ENCODE data around the gene PSMG3. TPM values are rescaled to one million over a fixed set of nuclear protein-coding genes. Genes with fewer than 3 reads are reported as not detected.

Gene PSMG3
- polyA plus RNA-seq, 1 experiment: 31.1 TPM

DNA sequence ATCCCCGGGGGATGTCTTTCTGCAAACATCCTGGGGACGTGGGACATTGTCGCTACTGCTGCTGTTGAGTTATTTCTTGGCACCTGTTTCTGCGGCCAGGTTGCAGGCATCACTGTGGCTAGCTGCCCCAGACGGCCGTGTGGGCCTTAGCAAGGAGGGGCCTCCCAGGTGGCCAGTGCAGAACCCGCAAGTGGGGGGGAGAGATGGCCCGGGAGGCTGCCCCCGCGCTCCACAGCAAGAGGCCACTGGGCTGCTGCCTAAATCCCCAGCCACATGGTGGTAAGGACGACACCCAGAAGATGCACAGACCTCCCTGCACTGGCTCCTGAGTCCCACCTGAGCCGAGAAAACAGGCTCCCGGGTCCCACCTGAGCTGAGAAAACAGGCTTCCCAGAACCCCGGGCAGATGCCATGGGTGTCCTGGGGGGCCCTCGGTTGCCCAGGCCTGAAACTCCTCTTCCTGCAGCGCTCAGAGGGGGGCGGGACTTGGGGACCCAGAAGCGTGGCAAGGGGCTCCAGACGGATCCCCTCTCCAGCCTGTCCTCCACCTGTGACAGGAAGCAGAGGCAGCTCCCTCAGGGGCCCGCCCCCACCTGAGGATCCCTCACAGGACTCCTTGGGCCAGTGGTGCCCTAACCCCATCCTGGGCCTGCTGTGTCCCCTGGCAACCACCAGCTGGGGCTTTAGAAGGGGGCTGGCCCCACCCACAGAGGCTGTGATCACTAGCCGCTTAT is 40.3 kb downstream of the PSMG3 start:
- no peaks in the 10 kb centered on the region; the same call in 1 of the 2 replicates for H3K9me3 ChIP-seq (ENCODE audit: control insufficient read depth, insufficient read depth, low read length)
- ChIA-PET POLR2A (no interaction called here), CTCF (no interaction called here)
- no peak overlapping the region for H3K4me3 ChIP-seq (ENCODE audit: low read depth, low read length)
- TF ChIP-seq, protein P1, sequence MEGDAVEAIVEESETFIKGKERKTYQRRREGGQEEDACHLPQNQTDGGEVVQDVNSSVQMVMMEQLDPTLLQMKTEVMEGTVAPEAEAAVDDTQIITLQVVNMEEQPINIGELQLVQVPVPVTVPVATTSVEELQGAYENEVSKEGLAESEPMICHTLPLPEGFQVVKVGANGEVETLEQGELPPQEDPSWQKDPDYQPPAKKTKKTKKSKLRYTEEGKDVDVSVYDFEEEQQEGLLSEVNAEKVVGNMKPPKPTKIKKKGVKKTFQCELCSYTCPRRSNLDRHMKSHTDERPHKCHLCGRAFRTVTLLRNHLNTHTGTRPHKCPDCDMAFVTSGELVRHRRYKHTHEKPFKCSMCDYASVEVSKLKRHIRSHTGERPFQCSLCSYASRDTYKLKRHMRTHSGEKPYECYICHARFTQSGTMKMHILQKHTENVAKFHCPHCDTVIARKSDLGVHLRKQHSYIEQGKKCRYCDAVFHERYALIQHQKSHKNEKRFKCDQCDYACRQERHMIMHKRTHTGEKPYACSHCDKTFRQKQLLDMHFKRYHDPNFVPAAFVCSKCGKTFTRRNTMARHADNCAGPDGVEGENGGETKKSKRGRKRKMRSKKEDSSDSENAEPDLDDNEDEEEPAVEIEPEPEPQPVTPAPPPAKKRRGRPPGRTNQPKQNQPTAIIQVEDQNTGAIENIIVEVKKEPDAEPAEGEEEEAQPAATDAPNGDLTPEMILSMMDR (IDR thresholded peaks at IDR 0.05; ENCODE audit: low read depth, low read length): no peak
- no peak for DNase-seq (ENCODE audit: low read depth, low spot score)
- no peak overlapping the region for H3K27ac ChIP-seq (ENCODE audit: low read depth, low read length)
- H3K27me3 ChIP-seq (ENCODE audit: control insufficient read depth, insufficient read depth, low read length): no peaks in the 10 kb centered on the region

DNA sequence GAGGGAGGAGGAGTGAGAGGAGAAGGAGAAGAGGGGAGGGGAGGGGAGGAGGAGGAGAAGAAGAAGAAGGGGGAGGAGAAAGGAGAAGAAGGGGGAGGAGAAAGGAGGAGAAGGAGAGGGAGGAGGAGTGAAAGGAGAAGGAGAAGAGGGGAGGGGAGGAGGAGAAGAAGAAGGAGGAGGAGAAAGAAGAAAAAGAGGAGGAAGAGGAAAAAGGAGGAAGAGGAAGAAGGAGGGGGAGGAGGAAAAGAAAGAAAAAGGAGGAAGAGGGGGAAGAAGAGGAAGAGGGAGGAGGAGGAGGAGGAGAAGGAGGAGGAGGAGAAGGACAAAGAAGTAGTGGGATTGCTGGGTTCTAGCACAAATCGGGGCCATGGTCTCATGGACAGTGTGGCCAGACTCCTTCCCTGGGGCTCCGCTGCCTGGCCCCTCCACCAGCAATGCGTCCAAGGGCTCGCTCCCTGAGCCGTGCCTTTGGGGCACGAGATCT is 43.5 kb downstream of the PSMG3 start:
- Histone ChIP-seq H3K9me3 (ENCODE audit: control insufficient read depth, insufficient read depth, low read length) (no peaks in the 10 kb centered on the region; the same call in 1 of the 2 replicates), H3K27me3 (ENCODE audit: control insufficient read depth, insufficient read depth, low read length) (peaks cover 3% of the 10 kb centered on the region), H3K27ac (ENCODE audit: low read depth, low read length) (no peak overlapping the region), H3K4me3 (ENCODE audit: low read depth, low read length) (no peak overlapping the region)
- ChIA-PET POLR2A (interaction anchor here (1.0 kb wide), 1 partner anchor 11 kb away, joined by 3 read pairs; no protein-coding TSS in a partner anchor), CTCF (no interaction called here)
- TF ChIP-seq, protein P1 (IDR thresholded peaks at IDR 0.05; ENCODE audit: low read depth, low read length): no peak
- no peak for DNase-seq (ENCODE audit: low read depth, low spot score)

DNA sequence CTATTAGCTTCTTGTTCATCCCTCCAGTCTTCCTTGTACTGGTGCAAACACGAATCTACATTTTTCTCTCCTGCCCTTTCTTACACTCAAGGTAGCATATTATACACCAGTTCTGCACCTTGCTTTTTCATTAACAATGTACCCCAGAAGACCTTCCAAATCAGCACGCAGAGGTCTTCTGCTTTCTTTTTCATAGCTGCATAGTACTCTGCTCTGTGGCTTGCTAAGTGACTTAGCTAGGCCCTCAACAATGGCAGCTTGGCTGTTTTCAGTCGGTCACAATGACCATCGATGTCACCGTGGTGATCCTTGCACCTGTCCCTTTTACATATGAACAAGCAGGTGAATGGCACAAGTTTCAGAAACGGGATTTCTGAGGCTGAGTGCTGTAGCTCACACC is 44.4 kb downstream of the PSMG3 start:
- CTCF ChIA-PET: no interaction called here
- TF ChIP-seq, protein P1 (IDR thresholded peaks at IDR 0.05; ENCODE audit: low read depth, low read length): no peak
- H3K27ac ChIP-seq (ENCODE audit: low read depth, low read length): no peak overlapping the region
- POLR2A ChIA-PET: interaction anchor here (1.0 kb wide), 1 partner anchor 12 kb away, joined by 3 read pairs; no protein-coding TSS in a partner anchor
- no peak for DNase-seq (ENCODE audit: low read depth, low spot score)
- H3K9me3 ChIP-seq (ENCODE audit: control insufficient read depth, insufficient read depth, low read length): peaks cover 3% of the 10 kb centered on the region; the same call in 1 of the 2 replicates
- H3K4me3 ChIP-seq (ENCODE audit: low read depth, low read length): no peak overlapping the region
- H3K27me3 ChIP-seq (ENCODE audit: control insufficient read depth, insufficient read depth, low read length): peaks cover 3% of the 10 kb centered on the region

DNA sequence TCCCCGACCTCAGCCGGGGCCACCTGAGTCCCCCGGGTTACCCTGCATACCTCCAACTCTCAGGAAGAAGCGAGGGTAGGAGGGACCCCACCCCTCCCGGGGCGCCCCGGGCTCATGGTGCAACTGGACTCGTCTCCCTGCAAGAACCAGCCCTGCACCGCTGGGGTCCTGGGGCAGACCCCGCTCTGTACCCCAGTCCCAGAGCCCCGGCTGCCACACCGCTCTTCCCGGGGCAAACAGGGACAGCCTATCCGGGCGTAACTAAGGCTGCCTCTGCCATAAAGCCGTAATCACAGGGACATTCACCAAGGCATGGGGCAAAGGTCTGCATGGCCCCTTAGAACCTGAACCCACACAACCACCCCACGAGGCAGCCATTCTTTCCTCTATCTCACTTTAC is 46.0 kb downstream of the PSMG3 start:
- H3K27me3 ChIP-seq (ENCODE audit: control insufficient read depth, insufficient read depth, low read length): peaks cover 3% of the 10 kb centered on the region
- ChIA-PET CTCF (no interaction called here), POLR2A (no interaction called here)
- H3K27ac ChIP-seq (ENCODE audit: low read depth, low read length): no peak overlapping the region
- DNase-seq (ENCODE audit: low read depth, low spot score): no peak
- TF ChIP-seq, protein P1 (IDR thresholded peaks at IDR 0.05; ENCODE audit: low read depth, low read length): no peak
- no peak overlapping the region for H3K4me3 ChIP-seq (ENCODE audit: low read depth, low read length)
- peaks cover 15% of the 10 kb centered on the region for H3K9me3 ChIP-seq (ENCODE audit: control insufficient read depth, insufficient read depth, low read length)

DNA sequence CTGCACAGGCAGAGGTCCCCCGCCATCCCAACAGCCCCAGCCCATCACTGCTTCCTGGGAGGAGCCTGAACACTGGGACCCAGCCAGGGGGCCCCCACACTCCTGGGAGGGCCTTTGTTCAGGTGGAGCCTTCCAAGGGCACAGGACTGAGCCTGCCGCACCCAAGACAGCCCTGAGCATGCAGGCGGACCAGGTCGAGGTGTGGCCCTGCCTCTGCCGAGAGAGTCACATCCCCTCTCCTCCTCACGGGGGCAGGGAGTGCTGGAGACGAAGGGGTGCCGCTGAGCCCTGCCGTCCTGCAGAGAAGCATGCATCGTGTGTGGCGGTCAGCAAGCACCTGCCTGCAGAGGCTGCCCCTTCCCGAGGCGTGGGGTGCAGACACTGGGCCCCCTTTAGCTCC is 46.6 kb downstream of the PSMG3 start:
- Histone ChIP-seq H3K4me3 (ENCODE audit: low read depth, low read length) (no peak overlapping the region), H3K27ac (ENCODE audit: low read depth, low read length) (no peak overlapping the region), H3K27me3 (ENCODE audit: control insufficient read depth, insufficient read depth, low read length) (peaks cover 3% of the 10 kb centered on the region), H3K9me3 (ENCODE audit: control insufficient read depth, insufficient read depth, low read length) (peaks cover 21% of the 10 kb centered on the region)
- DNase-seq (ENCODE audit: low read depth, low spot score): no peak
- TF ChIP-seq, protein P1 (IDR thresholded peaks at IDR 0.05; ENCODE audit: low read depth, low read length): no peak
- POLR2A ChIA-PET: no interaction called here
- CTCF ChIA-PET: no interaction called here

All from AG04450 (cell line).